Neural progenitor cell (in vitro differentiated cells): ENCODE measurements around the gene IL17C. TPM values are rescaled to one million over a fixed set of nuclear protein-coding genes. Genes with fewer than 3 reads are reported as not detected.
A peak's percentile ranks its signal among the peaks of the same experiment; 100 is the strongest.

ENCODE experiments used
- DNase-seq: peaks from one replicate; pipeline ENCODE4 v3.0.0-alpha.2; 2016; ENCODE audit warnings: low spot score
- H2AFZ ChIP-seq: fragments of 200-600 bp; sonication (generic); replicated peaks from 2 replicates; pipeline ENCODE4 v1.6.1; 2016; ENCODE audit warnings: antibody characterized with exemption
- H3F3A ChIP-seq: fragments of 200-600 bp; sonication (generic); 2 replicates; pipeline ENCODE4 v1.6.1; 2016; ENCODE audit warnings: antibody characterized with exemption, low read depth
- H3K27ac ChIP-seq: fragments of 200-600 bp; sonication (generic); 2 replicates; pipeline ENCODE4 v1.5.1; 2016; ENCODE audit warnings: mild to moderate bottlenecking
- H3K27me3 ChIP-seq: fragments of 200-600 bp; sonication (generic); 2 replicates; pipeline ENCODE4 v1.6.1; 2016; ENCODE audit warnings: mild to moderate bottlenecking, moderate library complexity
- H3K36me3 ChIP-seq: fragments of 200-600 bp; sonication (generic); 2 replicates; pipeline ENCODE4 v1.5.1; 2016
- H3K4me1 ChIP-seq: fragments of 200-600 bp; sonication (generic); 2 replicates; pipeline ENCODE4 v1.6.1; 2016; ENCODE audit warnings: mixed run types
- H3K4me2 ChIP-seq: fragments of 200-600 bp; sonication (generic); 2 replicates; pipeline ENCODE4 v1.6.1; 2016
- H3K4me3 ChIP-seq: fragments of 200-600 bp; sonication (generic); 2 replicates; pipeline ENCODE4 v1.5.1; 2016
- H3K79me2 ChIP-seq: fragments of 200-600 bp; sonication (generic); 2 replicates; pipeline ENCODE4 v1.6.1; 2016; ENCODE audit warnings: low read depth
- H3K9ac ChIP-seq: fragments of 200-600 bp; sonication (generic); 2 replicates; pipeline ENCODE4 v1.6.1; 2016
- H3K9me3 ChIP-seq: fragments of 200-600 bp; sonication (generic); 2 replicates; pipeline ENCODE4 v1.5.1; 2016; ENCODE audit warnings: low read depth
- H4K20me1 ChIP-seq: fragments of 200-600 bp; sonication (generic); 2 replicates; pipeline ENCODE4 v1.6.1; 2016; ENCODE audit warnings: low read depth
- H3K27ac Mint-ChIP-seq: 3 replicates; pipeline ENCODE4 v1.8.0; 2021; ENCODE audit warnings: mixed read lengths
- H3K27me3 Mint-ChIP-seq: 2 replicates; pipeline ENCODE4 v1.8.0; 2022; ENCODE audit warnings: low read depth, mild to moderate bottlenecking, inconsistent platforms, moderate library complexity, mixed read lengths; ENCODE audit not compliant: insufficient read depth
- H3K36me3 Mint-ChIP-seq: 3 replicates; pipeline ENCODE4 v1.8.0; 2021; ENCODE audit warnings: mixed read lengths
- H3K4me1 Mint-ChIP-seq: 3 replicates; pipeline ENCODE4 v1.8.0; 2021; ENCODE audit warnings: mixed read lengths
- H3K4me3 Mint-ChIP-seq: 3 replicates; pipeline ENCODE4 v1.8.0; 2021; ENCODE audit warnings: mild to moderate bottlenecking, moderate library complexity, mixed read lengths
- H3K9me3 Mint-ChIP-seq: 3 replicates; pipeline ENCODE4 v1.8.0; 2020; ENCODE audit warnings: mixed read lengths
- CTCF ChIP-seq: fragments of 200-600 bp; sonication (generic); IDR thresholded peaks from 2 replicates; pipeline ENCODE4 v1.5.1; 2017; ENCODE audit warnings: antibody characterized with exemption, mild to moderate bottlenecking
- EZH2 ChIP-seq: fragments of 200-600 bp; sonication (generic); IDR thresholded peaks from 2 replicates; pipeline ENCODE4 v1.6.1; 2017; ENCODE audit warnings: antibody characterized with exemption, mild to moderate bottlenecking, moderate library complexity
- EZH2phosphoT487 ChIP-seq: fragments of 200-600 bp; sonication (generic); IDR thresholded peaks from 2 replicates; pipeline ENCODE4 v1.6.1; 2017; ENCODE audit warnings: antibody characterized with exemption
- total RNA-seq: library from RNA; depleted of rRNA; stranded (reverse); fragments of >200 nt; gene quantifications from 2 replicates; pipeline ENCODE4 v1.2.3, GENCODE V29; 2015; ENCODE audit warnings: low replicate concordance

IL17C gene
- total RNA-seq, 1 donor from 2014 or later: not detected

DNA sequence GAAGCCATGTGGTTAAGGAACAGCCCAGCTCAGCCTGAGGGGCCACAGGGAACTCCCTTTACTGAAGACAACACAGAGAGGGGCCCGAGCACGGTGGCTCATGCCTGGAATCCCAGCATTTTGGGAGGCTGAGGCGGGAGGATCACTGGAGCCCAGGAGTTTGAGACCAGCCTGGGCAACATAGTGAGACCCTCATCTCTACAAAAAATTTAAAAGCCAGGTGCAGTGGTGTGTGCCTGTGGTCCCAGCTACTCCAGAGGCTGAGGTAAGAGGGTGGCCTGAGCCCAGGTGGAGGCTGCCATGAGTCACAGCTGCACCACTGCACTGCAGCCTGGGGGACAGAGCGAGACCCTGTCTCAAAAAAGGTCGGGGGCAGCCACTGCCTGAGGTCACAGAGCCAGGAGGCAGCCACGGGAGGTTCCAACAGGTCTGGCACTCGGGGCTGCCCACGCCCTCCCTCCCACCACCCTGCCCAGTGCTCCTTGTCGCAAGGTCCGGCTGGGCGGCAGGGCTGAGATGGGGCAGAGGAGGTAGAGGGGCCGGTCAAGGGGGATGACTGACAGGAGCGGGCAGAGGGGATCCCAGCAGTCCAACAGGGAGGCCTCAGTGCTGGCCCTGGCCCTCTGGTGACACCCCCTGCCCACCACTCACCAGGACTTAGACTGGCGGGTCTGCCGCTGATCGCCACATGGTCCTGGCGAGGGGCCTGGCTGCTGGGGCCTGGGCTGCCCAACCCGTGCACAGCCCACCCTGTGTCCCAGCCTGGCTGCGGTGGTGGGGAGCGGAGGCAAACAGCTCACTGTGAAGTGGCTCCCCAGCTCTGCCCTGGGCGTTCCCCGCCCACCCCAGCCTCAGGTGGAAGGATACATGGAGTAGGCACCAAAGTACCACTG is 9.1 kb downstream of the IL17C start:
- Histone ChIP-seq H3K36me3 (no peaks in the 10 kb centered on the region), H3K27me3 (no peaks in the 10 kb centered on the region), H3F3A (peaks cover 6% of the 10 kb centered on the region), H3K27ac (no peak overlapping the region), H3K9me3 (no peaks in the 10 kb centered on the region), H3K9ac (no peak overlapping the region), H3K79me2 (peaks cover 8% of the 10 kb centered on the region), H3K4me3 (no peak overlapping the region), H2AFZ (no peak overlapping the region), H4K20me1 (peaks cover 20% of the 10 kb centered on the region), H3K4me2 (no peak overlapping the region), H3K4me1 (peaks cover 10% of the 10 kb centered on the region)
- H3K27ac Mint-ChIP-seq: no peak overlapping the region
- H3K27me3 Mint-ChIP-seq: peaks cover 10% of the 10 kb centered on the region
- H3K36me3 Mint-ChIP-seq: no peaks in the 10 kb centered on the region
- no peak for DNase-seq
- peaks cover 32% of the 10 kb centered on the region for H3K4me1 Mint-ChIP-seq
- H3K4me3 Mint-ChIP-seq: no peak overlapping the region
- no peak for TF ChIP-seq EZH2phosphoT487
- no peak for TF ChIP-seq CTCF
- TF ChIP-seq EZH2: no peak
- H3K9me3 Mint-ChIP-seq: no peaks in the 10 kb centered on the region

DNA sequence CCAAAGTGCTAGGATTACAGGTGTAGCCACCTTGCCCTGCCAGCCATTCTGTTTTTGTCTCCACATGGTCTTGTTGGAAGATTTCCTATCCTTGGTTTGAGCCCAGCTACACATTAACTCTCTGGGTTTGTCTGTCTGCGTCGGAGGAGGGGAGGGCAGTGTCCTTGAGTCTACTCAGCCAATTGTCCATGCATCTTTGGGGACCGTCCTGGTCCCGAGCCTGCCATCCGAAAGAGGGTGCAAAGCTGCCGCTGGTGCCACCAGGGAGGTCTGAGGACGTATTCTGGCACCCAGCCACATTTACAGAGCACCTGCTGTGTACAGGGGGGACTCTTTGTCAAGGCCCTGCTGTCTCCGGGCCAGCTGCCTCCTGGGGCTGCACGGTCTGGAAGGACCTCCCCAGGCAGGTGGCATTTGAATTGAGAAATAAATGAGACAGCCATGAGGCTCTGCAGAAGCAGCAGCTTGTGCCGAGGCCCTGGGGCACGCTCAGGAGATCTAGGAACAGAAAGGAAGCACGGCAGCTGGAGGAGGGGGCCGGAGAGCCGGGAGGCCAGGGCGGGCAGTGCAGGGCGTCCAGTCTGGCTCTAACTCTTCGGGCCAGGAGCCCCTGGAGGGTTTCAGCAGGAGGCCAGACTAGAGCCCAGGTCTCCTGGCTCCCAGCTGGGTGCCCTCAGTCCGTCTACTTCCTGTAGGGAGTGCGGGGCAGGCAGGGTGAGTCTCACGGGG is 11.0 kb downstream of the IL17C start:
- Histone ChIP-seq H3K36me3 (no peaks in the 10 kb centered on the region), H4K20me1 (peaks cover 20% of the 10 kb centered on the region), H3K27me3 (no peaks in the 10 kb centered on the region), H3K4me1 (peaks cover 10% of the 10 kb centered on the region), H3K4me2 (peak overlapping the region; percentile 95), H3K9ac (no peak overlapping the region), H3F3A (peaks cover 6% of the 10 kb centered on the region), H3K27ac (no peak overlapping the region), H3K4me3 (peak overlapping the region; percentile 79), H3K79me2 (peaks cover 8% of the 10 kb centered on the region), H2AFZ (no peak overlapping the region), H3K9me3 (no peaks in the 10 kb centered on the region)
- Mint-ChIP-seq H3K4me3 (peak overlapping the region; percentile 65), H3K9me3 (no peaks in the 10 kb centered on the region), H3K4me1 (peaks cover 27% of the 10 kb centered on the region), H3K27ac (peak overlapping the region; percentile 62), H3K36me3 (peaks cover 2% of the 10 kb centered on the region), H3K27me3 (peaks cover 9% of the 10 kb centered on the region)
- DNase-seq: no peak
- TF ChIP-seq EZH2phosphoT487 (no peak), CTCF (no peak), EZH2 (no peak)

DNA sequence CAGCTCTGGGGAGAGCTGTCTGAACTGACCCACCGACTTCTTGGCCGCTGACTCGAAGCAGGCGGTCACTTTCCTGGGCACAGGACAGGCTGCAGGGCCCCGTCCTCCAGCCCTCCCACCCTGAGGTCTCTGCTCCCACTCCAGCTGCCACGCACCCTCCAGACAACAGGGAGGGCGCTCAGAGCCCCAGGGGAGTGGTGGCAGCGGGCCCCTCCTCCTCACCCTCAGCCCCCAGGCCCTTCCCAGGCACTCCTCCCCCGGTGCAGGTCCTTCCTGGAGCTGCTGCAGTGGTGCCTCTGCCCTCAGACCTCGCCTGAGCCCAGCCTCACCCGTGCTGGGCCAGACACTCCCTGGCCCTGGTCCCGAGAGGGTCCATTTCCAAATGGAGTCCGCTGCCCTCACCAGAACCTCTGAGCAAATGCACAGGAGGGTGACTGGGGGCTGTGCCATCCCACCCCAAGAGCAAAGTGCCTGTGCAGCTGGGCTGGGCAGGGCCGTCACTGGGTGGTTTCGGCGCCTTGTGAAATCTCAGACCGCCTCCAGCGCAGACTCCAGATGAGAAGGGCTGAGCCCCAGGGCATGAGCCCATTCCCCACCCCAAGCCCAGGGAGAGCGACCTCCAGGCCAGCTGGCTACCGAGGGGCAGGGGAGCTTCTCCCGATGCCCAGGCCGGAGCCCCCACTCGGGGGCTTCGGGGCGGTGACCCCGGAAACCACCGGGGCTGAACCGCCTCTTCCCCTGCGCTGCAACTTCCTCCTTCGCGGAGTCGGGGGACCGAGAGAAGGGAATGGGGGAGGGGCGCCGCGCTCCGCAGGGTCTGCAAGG is 11.8 kb downstream of the IL17C start:
- peaks cover 7% of the 10 kb centered on the region for H3K27me3 Mint-ChIP-seq
- peak overlapping the region; percentile 84 for H3K4me3 Mint-ChIP-seq
- peaks cover 19% of the 10 kb centered on the region for H3K4me1 Mint-ChIP-seq
- H3K27me3 ChIP-seq: no peaks in the 10 kb centered on the region
- H3K4me1 ChIP-seq: peaks cover 10% of the 10 kb centered on the region
- H3K4me2 ChIP-seq: peak overlapping the region; percentile 95
- no peaks in the 10 kb centered on the region for H3K9me3 ChIP-seq
- H3K36me3 Mint-ChIP-seq: peaks cover 2% of the 10 kb centered on the region
- peaks cover 8% of the 10 kb centered on the region for H3K79me2 ChIP-seq
- peak overlapping the region; percentile 79 for H3K4me3 ChIP-seq
- H2AFZ ChIP-seq: no peak overlapping the region
- no peaks in the 10 kb centered on the region for H3K36me3 ChIP-seq
- peak overlapping the region; percentile 48 for H3K9ac ChIP-seq
- peaks cover 20% of the 10 kb centered on the region for H4K20me1 ChIP-seq
- H3K27ac ChIP-seq: no peak overlapping the region
- peaks cover 6% of the 10 kb centered on the region for H3F3A ChIP-seq
- TF ChIP-seq EZH2phosphoT487: no peak
- TF ChIP-seq CTCF: no peak
- no peak for TF ChIP-seq EZH2
- peak; percentile 71 for DNase-seq
- H3K27ac Mint-ChIP-seq: no peak overlapping the region
- H3K9me3 Mint-ChIP-seq: no peaks in the 10 kb centered on the region
